Measurements from ENCODE around the gene VIPAS39. TPM values are rescaled to one million over a fixed set of nuclear protein-coding genes. Genes with fewer than 3 reads are reported as not detected.

The VIPAS39 gene
- total RNA-seq, 4 donors from 2014 or later, result 7.4 to 54.1 (median 23.6) TPM

GRCh38 chr14:77436042-77436441 is 21.4 kb downstream of the VIPAS39 start:
- intact Hi-C loops (cut with DNase I; ENCODE audit: low total_unique reads), result no loop called here

GRCh38 chr14:77426396-77426795 is 31.0 kb downstream of the VIPAS39 start:
- H3K27ac ChIP-seq, result no peak overlapping the region
- DNase-seq, result no peak
- H3K27me3 ChIP-seq, result no peaks in the 10 kb centered on the region
- intact Hi-C loops (cut with DNase I; ENCODE audit: low total_unique reads), result no loop called here
- H3K36me3 ChIP-seq, result no peaks in the 10 kb centered on the region
- no peaks in the 10 kb centered on the region for H3K9me3 ChIP-seq
- TF ChIP-seq POLR2A (IDR thresholded peaks at IDR 0.05) (no peak), CTCF (IDR thresholded peaks at IDR 0.05) (no peak)
- no peak overlapping the region for H3K4me3 ChIP-seq
- no peaks in the 10 kb centered on the region for H3K4me1 ChIP-seq

More at GRCh38 chr14:77436042-77436441, 21.4 kb downstream of the VIPAS39 start:
- Histone ChIP-seq H3K36me3 (no peaks in the 10 kb centered on the region), H3K4me1 (no peaks in the 10 kb centered on the region), H3K27ac (no peak overlapping the region), H3K9me3 (no peaks in the 10 kb centered on the region), H3K27me3 (no peaks in the 10 kb centered on the region), H3K4me3 (no peak overlapping the region)
- no peak for DNase-seq
- TF ChIP-seq POLR2A (IDR thresholded peaks at IDR 0.05), result no peak
- no peak for TF ChIP-seq CTCF (IDR thresholded peaks at IDR 0.05)

- H3K4me1 ChIP-seq, result no peaks in the 10 kb centered on the region
- H3K27ac ChIP-seq, result no peak overlapping the region
- no peaks in the 10 kb centered on the region for H3K36me3 ChIP-seq
- DNase-seq, result no peak
- no peak overlapping the region for H3K4me3 ChIP-seq
- intact Hi-C loops (cut with DNase I; ENCODE audit: low total_unique reads), result no loop called here
- peaks cover 0 to 11% of the 10 kb centered on the region in 2 donors for H3K9me3 ChIP-seq
- H3K27me3 ChIP-seq, result no peaks in the 10 kb centered on the region
- no peak for TF ChIP-seq POLR2A (IDR thresholded peaks at IDR 0.05)
- TF ChIP-seq CTCF (IDR thresholded peaks at IDR 0.05), result no peak
Observed at GRCh38 chr14:77424862-77425261, 32.5 kb downstream of the VIPAS39 start.

- Histone ChIP-seq H3K9me3 (peaks cover 0 to 14% of the 10 kb centered on the region in 2 donors), H3K36me3 (no peaks in the 10 kb centered on the region), H3K4me3 (no peak within 1 kb of the TSS), H3K27ac (no peak within 1 kb of the TSS), H3K4me1 (no peaks in the 10 kb centered on the region), H3K27me3 (no peaks in the 10 kb centered on the region)
- intact Hi-C loops (cut with DNase I; ENCODE audit: low total_unique reads), result no loop called here
- no peak for DNase-seq
- TF ChIP-seq CTCF (IDR thresholded peaks at IDR 0.05) (no peak), POLR2A (IDR thresholded peaks at IDR 0.05) (no peak)
Observed at GRCh38 chr14:77423423-77423822, 34.0 kb downstream of the VIPAS39 start, which contains the start of gene NOXRED1. TSS of gene NOXRED1 (minus strand) at chr14:77423523. CDS start at chr14:77422889, 634 bp downstream.

- Histone ChIP-seq H3K9me3 (peaks cover 0 to 14% of the 10 kb centered on the region in 2 donors), H3K4me1 (no peaks in the 10 kb centered on the region), H3K27ac (no peak overlapping the region), H3K4me3 (no peak overlapping the region), H3K27me3 (no peaks in the 10 kb centered on the region), H3K36me3 (no peaks in the 10 kb centered on the region)
- no peak for DNase-seq
- TF ChIP-seq CTCF (IDR thresholded peaks at IDR 0.05) (no peak), POLR2A (IDR thresholded peaks at IDR 0.05) (no peak)
- intact Hi-C loops (cut with DNase I; ENCODE audit: low total_unique reads), result no loop called here
Observed at GRCh38 chr14:77421201-77421600, 36.2 kb downstream of the VIPAS39 start.
